ENCODE results near the gene CGREF1. TPM values are rescaled to one million over a fixed set of nuclear protein-coding genes. Genes with fewer than 3 reads are reported as not detected.

Gene CGREF1
- total RNA-seq, 4 donors from 2014 or later: 1.1 to 4.2 (median 2.6) TPM

GRCh38 chr2:27071990-27072830 is 46.7 kb downstream of the CGREF1 start:
- DNase-seq (ENCODE audit: low spot score in 2 of 2): peak in 1 of 2 donors; percentile 86
- peaks cover 47% of the 10 kb centered on the region for H3K4me1 ChIP-seq
- TF ChIP-seq CTCF (IDR thresholded peaks at IDR 0.05) (no peak), EP300 (IDR thresholded peaks at IDR 0.05) (no peak), POLR2A (IDR thresholded peaks at IDR 0.05) (no peak), POLR2AphosphoS5 (IDR thresholded peaks at IDR 0.05) (no peak)
- 4% methylated on average over 26 of the region's 34 CpGs for WGBS
- no peaks in the 10 kb centered on the region for H3K27me3 ChIP-seq
- H3K4me3 ChIP-seq: peak overlapping the region; percentile 94
- H3K9me3 ChIP-seq: no peaks in the 10 kb centered on the region
- peak overlapping the region; percentile 91 for H3K27ac ChIP-seq
- H3K36me3 ChIP-seq: peaks cover 19% of the 10 kb centered on the region

- Histone ChIP-seq H3K9me3 (no peaks in the 10 kb centered on the region), H3K36me3 (peaks cover 23% of the 10 kb centered on the region), H3K4me1 (peaks cover 47% of the 10 kb centered on the region), H3K27ac (peak within 1 kb of the TSS; percentile 91), H3K4me3 (peak within 1 kb of the TSS; percentile 94), H3K27me3 (no peaks in the 10 kb centered on the region)
- peak in 2 of 3 donors; percentile 48 to 57 for TF ChIP-seq POLR2AphosphoS5 (IDR thresholded peaks at IDR 0.05)
- no peak for TF ChIP-seq EP300 (IDR thresholded peaks at IDR 0.05)
- TF ChIP-seq CTCF (IDR thresholded peaks at IDR 0.05): no peak
- TF ChIP-seq POLR2A (IDR thresholded peaks at IDR 0.05): peak; percentile 54 to 61
- peak; percentile 95 for DNase-seq (ENCODE audit: low spot score in 2 of 2)
- 0% methylated on average over 6 of the region's 86 CpGs for WGBS
Observed at GRCh38 chr2:27071277-27071989, 47.5 kb downstream of the CGREF1 start, which contains the start of gene OST4. Gene OST4 (minus strand): TSS chr2:27071654.

DNA sequence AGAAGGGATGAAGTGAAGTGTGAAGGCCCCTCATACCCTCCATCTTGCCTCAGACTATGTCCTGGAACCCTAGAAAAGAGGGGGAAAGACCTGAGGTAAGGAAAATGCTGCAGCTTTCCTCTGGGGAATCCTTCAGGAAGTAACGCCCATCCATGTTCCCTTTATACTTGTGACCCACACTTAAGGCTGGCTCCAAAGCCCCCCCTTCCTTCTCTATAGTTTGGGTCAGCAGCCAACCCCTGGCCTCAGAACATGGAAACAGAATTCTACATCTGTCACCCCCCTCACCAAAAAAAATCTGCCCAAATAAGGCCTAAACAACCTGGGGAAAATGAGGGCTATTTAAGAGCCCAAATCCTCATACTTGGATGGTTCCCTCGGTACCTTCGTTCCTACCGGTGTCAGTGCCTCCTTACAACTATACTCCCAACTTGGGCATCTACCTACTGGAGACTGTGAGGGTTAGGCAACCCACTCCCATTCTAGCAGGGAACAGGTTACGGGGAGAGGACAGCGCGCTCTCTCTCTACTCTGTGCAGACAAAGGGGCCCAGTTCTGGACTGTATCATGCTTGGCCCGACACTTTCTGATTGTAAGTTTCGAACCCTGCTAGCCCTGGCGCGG is 48.2 kb downstream of the CGREF1 start:
- DNase-seq (ENCODE audit: low spot score in 2 of 2): no peak
- no peaks in the 10 kb centered on the region for H3K27me3 ChIP-seq
- H3K36me3 ChIP-seq: peaks cover 27% of the 10 kb centered on the region
- H3K27ac ChIP-seq: peak overlapping the region; percentile 91
- peak overlapping the region; percentile 94 for H3K4me3 ChIP-seq
- no peaks in the 10 kb centered on the region for H3K9me3 ChIP-seq
- WGBS: 4% methylated on average over 8 of the region's 11 CpGs
- no peak for TF ChIP-seq EP300 (IDR thresholded peaks at IDR 0.05)
- no peak for TF ChIP-seq POLR2AphosphoS5 (IDR thresholded peaks at IDR 0.05)
- TF ChIP-seq POLR2A (IDR thresholded peaks at IDR 0.05): no peak
- no peak for TF ChIP-seq CTCF (IDR thresholded peaks at IDR 0.05)
- H3K4me1 ChIP-seq: peaks cover 46% of the 10 kb centered on the region

- H3K36me3 ChIP-seq: peaks cover 30% of the 10 kb centered on the region
- TF ChIP-seq POLR2A (IDR thresholded peaks at IDR 0.05) (no peak), CTCF (IDR thresholded peaks at IDR 0.05) (no peak), EP300 (IDR thresholded peaks at IDR 0.05) (no peak), POLR2AphosphoS5 (IDR thresholded peaks at IDR 0.05) (no peak)
- WGBS: 85% methylated on average over 8 of the region's 8 CpGs
- DNase-seq (ENCODE audit: low spot score in 2 of 2): no peak
- peak overlapping the region; percentile 94 for H3K4me3 ChIP-seq
- no peaks in the 10 kb centered on the region for H3K9me3 ChIP-seq
- no peak overlapping the region for H3K27ac ChIP-seq
- H3K4me1 ChIP-seq: peaks cover 39% of the 10 kb centered on the region
- no peaks in the 10 kb centered on the region for H3K27me3 ChIP-seq
Observed at GRCh38 chr2:27069961-27070618, 48.8 kb downstream of the CGREF1 start.
